PFSK-1 (cell line): ENCODE measurements around the gene CSPG4.
A peak's percentile ranks its signal among the peaks of the same experiment; 100 is the strongest.

Source experiments
- FOXP2 ChIP-seq: optimal IDR thresholded peaks from 2 replicates; pipeline ENCODE3; 2011; ENCODE audit warnings: borderline replicate concordance, control low read depth, inconsistent platforms; ENCODE audit not compliant: insufficient read depth; ENCODE audit errors: extremely low read length, extremely low read depth
- POLR2AphosphoS5 ChIP-seq: IDR thresholded peaks from 2 replicates; pipeline ENCODE4 v1.6.1; 2012; ENCODE audit warnings: low read depth, mild to moderate bottlenecking, control low read depth, low read length, moderate library complexity
- REST ChIP-seq, 2 experiments: IDR thresholded peaks; 2 replicates each; pipeline versions ENCODE4 v1.6.1 to v1.8.0; 2011 to 2012; ENCODE audit warnings: low read depth in 2 of 2, low read length in 2 of 2, control low read depth in 1 of 2, inconsistent platforms in 1 of 2, mild to moderate bottlenecking in 1 of 2, moderate library complexity in 1 of 2; ENCODE audit not compliant: insufficient read depth in 1 of 2
- SIN3A ChIP-seq: IDR thresholded peaks from 2 replicates; pipeline ENCODE4 v1.6.1; 2012; ENCODE audit warnings: mild to moderate bottlenecking, low read length, moderate library complexity, borderline replicate concordance; ENCODE audit not compliant: insufficient read depth
- TAF1 ChIP-seq: IDR thresholded peaks from 2 replicates; pipeline ENCODE4 v1.6.1; 2012; ENCODE audit warnings: low read length, control low read depth, borderline replicate concordance; ENCODE audit not compliant: insufficient read depth

The CSPG4 gene

GRCh38 chr15:75687486-75688277 lies 25.0 kb downstream of the CSPG4 start:
- TF ChIP-seq SIN3A (no peak), POLR2AphosphoS5 (no peak), TAF1 (no peak), REST (IDR thresholded peaks at IDR 0.05; ENCODE audit: insufficient read depth in 1 of 2, low read depth in 2 of 2, low read length in 2 of 2) (no peak), FOXP2 (no peak)

GRCh38 chr15:75685195-75685594 lies 27.5 kb downstream of the CSPG4 start:
- TF ChIP-seq TAF1 (no peak), REST (IDR thresholded peaks at IDR 0.05; ENCODE audit: insufficient read depth in 1 of 2, low read depth in 2 of 2, low read length in 2 of 2) (no peak), SIN3A (no peak), POLR2AphosphoS5 (no peak), FOXP2 (no peak)

- TF ChIP-seq FOXP2 (no peak), POLR2AphosphoS5 (no peak), TAF1 (no peak), REST (IDR thresholded peaks at IDR 0.05; ENCODE audit: insufficient read depth in 1 of 2, low read depth in 2 of 2, low read length in 2 of 2) (no peak), SIN3A (no peak)
Observed at GRCh38 chr15:75684648-75685047, 28.0 kb downstream of the CSPG4 start.

GRCh38 chr15:75683646-75684312 lies 28.9 kb downstream of the CSPG4 start:
- TF ChIP-seq FOXP2, result peak; percentile 71

- TF ChIP-seq FOXP2 (no peak), SIN3A (no peak)
Observed at GRCh38 chr15:75682181-75683135, 30.2 kb downstream of the CSPG4 start.
